Kidney epithelial cell (primary cell): Measurements from ENCODE around the gene DCAF12L2. TPM values are rescaled to one million over a fixed set of nuclear protein-coding genes. Genes with fewer than 3 reads are reported as not detected.
A peak's percentile ranks its signal among the peaks of the same experiment; 100 is the strongest.

Source experiments
- DNase-seq: peaks from one replicate; pipeline ENCODE4 v3.0.0-alpha.2; 2010; ENCODE audit warnings: low read depth
- H3K27me3 ChIP-seq: 2 replicates; pipeline ENCODE4 v1.6.0; 2011; ENCODE audit warnings: low read length; ENCODE audit not compliant: control insufficient read depth, insufficient read depth
- H3K36me3 ChIP-seq: 2 replicates; pipeline ENCODE4 v1.5.1; 2011; ENCODE audit warnings: low read length; ENCODE audit not compliant: control insufficient read depth, insufficient read depth
- H3K4me3 ChIP-seq: 2 replicates; pipeline ENCODE4 v1.5.1; 2011; ENCODE audit warnings: low read depth, mild to moderate bottlenecking, control low read depth, low read length
- total RNA-seq: library from RNA; depleted of rRNA; stranded (reverse); fragments of >200 nt; gene quantifications from 2 replicates; pipeline ENCODE4 v1.2.3, GENCODE V29; 2015
- TF ChIP-seq, protein P1 (sequence below): IDR thresholded peaks from 2 replicates; pipeline ENCODE4 v1.5.1; 2011; ENCODE audit warnings: mild to moderate bottlenecking, moderate library complexity, low read length, control low read depth, inconsistent platforms; ENCODE audit not compliant: insufficient read depth, poor library complexity, severe bottlenecking

DCAF12L2 gene
- total RNA-seq, 1 donor from 2014 or later: 0.63 TPM

GRCh38 chrX:126164689-126165400 is 1.2 kb downstream of the DCAF12L2 start:
- Histone ChIP-seq H3K27me3 (peaks cover 4% of the 10 kb centered on the region), H3K4me3 (no peak overlapping the region), H3K36me3 (no peaks in the 10 kb centered on the region)
- no peak for DNase-seq
- TF ChIP-seq, protein P1, sequence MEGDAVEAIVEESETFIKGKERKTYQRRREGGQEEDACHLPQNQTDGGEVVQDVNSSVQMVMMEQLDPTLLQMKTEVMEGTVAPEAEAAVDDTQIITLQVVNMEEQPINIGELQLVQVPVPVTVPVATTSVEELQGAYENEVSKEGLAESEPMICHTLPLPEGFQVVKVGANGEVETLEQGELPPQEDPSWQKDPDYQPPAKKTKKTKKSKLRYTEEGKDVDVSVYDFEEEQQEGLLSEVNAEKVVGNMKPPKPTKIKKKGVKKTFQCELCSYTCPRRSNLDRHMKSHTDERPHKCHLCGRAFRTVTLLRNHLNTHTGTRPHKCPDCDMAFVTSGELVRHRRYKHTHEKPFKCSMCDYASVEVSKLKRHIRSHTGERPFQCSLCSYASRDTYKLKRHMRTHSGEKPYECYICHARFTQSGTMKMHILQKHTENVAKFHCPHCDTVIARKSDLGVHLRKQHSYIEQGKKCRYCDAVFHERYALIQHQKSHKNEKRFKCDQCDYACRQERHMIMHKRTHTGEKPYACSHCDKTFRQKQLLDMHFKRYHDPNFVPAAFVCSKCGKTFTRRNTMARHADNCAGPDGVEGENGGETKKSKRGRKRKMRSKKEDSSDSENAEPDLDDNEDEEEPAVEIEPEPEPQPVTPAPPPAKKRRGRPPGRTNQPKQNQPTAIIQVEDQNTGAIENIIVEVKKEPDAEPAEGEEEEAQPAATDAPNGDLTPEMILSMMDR: no peak

DNA sequence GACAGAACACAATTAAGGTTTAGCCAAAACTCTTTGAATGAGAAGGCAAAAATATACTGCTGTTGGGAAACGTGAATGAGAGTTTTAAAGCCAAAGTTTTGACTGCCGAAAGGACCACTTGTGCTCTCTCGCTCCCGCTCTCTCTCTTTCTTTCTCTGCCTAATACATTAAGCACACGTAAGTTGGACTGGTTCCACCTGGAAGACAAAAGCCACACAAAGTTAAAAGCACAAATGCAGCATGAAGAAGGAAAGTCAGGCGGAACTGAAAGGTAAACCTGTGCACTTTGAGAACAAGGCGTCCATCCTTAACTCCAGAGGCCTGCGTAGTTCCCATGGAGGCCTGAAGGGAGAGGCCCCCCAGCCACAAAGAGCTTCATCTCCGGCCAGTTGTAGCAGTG is 1.9 kb downstream of the DCAF12L2 start:
- Histone ChIP-seq H3K27me3 (peaks cover 4% of the 10 kb centered on the region), H3K36me3 (no peaks in the 10 kb centered on the region), H3K4me3 (no peak overlapping the region)
- TF ChIP-seq, protein P1: no peak
- DNase-seq: no peak

- no peaks in the 10 kb centered on the region for H3K27me3 ChIP-seq
- no peak overlapping the region for H3K4me3 ChIP-seq
- TF ChIP-seq, protein P1: no peak
- no peak for DNase-seq
- H3K36me3 ChIP-seq: no peaks in the 10 kb centered on the region
These were observed 25.1 kb downstream of the DCAF12L2 start for GRCh38 chrX:126141014-126141413.

GRCh38 chrX:126137899-126138298 is 28.2 kb downstream of the DCAF12L2 start:
- TF ChIP-seq, protein P1: peak; percentile 32
- no peak for DNase-seq
- no peaks in the 10 kb centered on the region for H3K36me3 ChIP-seq
- no peaks in the 10 kb centered on the region for H3K27me3 ChIP-seq
- no peak overlapping the region for H3K4me3 ChIP-seq

GRCh38 chrX:126124721-126125120 is 41.4 kb downstream of the DCAF12L2 start:
- no peak for DNase-seq
- Histone ChIP-seq H3K4me3 (no peak overlapping the region), H3K36me3 (no peaks in the 10 kb centered on the region), H3K27me3 (no peaks in the 10 kb centered on the region)
- TF ChIP-seq, protein P1: no peak
